ENCODE measurements around the gene CRYBB2. TPM values are rescaled to one million over a fixed set of nuclear protein-coding genes. Genes with fewer than 3 reads are reported as not detected.

Gene CRYBB2
- total RNA-seq, 1 donor from 2014 or later: not detected

DNA sequence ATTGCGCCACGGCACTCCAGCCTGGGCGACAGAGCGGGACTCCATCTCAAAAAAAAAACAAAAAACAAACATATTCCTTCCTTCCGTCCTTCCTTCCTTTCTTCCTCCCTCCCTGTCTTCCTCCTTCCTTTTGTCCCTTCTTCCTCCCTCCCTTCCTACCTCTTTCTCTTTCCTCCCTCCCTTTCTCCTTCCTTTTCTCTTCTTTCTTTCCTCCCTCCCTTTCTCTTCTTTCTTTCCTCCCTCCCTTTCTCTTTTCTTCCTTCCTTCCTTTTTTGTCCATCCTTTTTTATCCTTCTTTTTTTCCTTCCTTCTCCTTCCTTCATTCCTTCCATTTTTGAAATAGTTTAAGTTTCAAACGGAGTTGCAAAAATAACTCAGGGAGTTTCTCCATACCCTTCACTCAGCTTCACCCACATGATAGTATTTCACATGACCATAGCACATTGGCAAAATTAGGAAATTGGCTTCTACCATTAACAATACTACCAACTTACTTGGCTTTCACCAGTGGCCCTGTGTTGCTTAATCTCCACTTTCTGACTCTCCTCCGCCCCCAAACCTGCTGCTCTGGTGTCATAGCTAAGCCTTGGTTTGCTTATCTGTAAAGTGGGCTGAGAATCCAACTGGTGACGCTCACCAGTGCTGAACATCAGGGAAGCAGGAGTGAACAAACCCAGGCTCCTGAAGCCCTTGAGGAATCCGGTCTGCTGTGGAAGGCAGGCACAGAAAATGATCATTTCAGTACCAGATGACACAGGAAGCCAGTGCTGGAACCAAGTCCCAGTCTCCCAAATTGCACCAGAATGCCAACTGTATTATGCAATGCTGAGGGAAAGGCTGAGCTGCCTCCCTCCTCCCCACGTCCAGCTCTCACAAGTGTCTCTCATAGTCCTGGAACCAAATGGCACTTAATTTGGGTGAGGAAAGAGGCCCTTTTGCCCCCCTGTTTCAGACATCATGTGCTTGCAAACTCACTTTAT is 37.0 kb upstream of the CRYBB2 start:
- peaks cover 36% of the 10 kb centered on the region for H3K36me3 ChIP-seq (ENCODE audit: control insufficient read depth, insufficient read depth, low read length)
- H3K4me3 ChIP-seq (ENCODE audit: low read depth, low read length): no peak overlapping the region
- no peak for DNase-seq (ENCODE audit: low read depth)
- TF ChIP-seq, protein P1, sequence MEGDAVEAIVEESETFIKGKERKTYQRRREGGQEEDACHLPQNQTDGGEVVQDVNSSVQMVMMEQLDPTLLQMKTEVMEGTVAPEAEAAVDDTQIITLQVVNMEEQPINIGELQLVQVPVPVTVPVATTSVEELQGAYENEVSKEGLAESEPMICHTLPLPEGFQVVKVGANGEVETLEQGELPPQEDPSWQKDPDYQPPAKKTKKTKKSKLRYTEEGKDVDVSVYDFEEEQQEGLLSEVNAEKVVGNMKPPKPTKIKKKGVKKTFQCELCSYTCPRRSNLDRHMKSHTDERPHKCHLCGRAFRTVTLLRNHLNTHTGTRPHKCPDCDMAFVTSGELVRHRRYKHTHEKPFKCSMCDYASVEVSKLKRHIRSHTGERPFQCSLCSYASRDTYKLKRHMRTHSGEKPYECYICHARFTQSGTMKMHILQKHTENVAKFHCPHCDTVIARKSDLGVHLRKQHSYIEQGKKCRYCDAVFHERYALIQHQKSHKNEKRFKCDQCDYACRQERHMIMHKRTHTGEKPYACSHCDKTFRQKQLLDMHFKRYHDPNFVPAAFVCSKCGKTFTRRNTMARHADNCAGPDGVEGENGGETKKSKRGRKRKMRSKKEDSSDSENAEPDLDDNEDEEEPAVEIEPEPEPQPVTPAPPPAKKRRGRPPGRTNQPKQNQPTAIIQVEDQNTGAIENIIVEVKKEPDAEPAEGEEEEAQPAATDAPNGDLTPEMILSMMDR (IDR thresholded peaks at IDR 0.05; ENCODE audit: insufficient read depth, low read length, severe bottlenecking): no peak
- FAIRE-seq: peak; percentile 28
- H3K27me3 ChIP-seq (ENCODE audit: control insufficient read depth, insufficient read depth, low read length): no peaks in the 10 kb centered on the region

DNA sequence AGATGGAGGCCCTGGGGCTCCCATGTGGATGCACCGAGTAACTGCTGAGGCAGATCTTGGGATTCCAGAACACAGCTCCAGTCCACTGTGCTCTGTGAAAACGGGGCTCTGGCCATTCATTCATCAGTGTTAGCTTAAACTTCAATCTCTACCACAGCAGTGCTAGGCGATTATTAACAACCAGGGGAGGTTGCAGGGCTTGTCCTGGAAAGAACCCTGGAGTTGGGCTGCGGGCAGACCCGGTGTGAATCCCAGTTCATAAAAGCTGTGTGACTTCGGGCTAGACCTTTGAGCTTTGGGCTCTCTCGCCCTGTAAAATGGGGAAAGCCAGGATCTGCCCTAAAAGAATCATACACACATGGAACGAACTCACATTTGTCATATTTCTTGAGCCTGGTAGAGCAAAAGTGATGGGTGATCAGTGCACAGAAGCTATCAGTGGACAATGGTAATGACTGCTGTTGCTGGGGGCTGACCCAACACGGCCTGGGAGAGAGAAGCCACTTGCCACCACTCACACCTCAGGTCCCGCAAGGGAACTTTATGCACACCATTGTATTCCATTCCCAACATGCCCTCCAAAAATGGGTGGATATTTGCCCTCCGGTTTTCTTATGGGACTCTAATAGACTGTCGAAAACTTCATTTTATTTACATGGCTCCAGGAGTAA is 35.4 kb upstream of the CRYBB2 start:
- Histone ChIP-seq H3K27me3 (ENCODE audit: control insufficient read depth, insufficient read depth, low read length) (no peaks in the 10 kb centered on the region), H3K36me3 (ENCODE audit: control insufficient read depth, insufficient read depth, low read length) (peaks cover 30% of the 10 kb centered on the region), H3K4me3 (ENCODE audit: low read depth, low read length) (no peak overlapping the region)
- TF ChIP-seq, protein P1 (IDR thresholded peaks at IDR 0.05; ENCODE audit: insufficient read depth, low read length, severe bottlenecking): no peak
- FAIRE-seq (no peak), DNase-seq (ENCODE audit: low read depth) (no peak)

DNA sequence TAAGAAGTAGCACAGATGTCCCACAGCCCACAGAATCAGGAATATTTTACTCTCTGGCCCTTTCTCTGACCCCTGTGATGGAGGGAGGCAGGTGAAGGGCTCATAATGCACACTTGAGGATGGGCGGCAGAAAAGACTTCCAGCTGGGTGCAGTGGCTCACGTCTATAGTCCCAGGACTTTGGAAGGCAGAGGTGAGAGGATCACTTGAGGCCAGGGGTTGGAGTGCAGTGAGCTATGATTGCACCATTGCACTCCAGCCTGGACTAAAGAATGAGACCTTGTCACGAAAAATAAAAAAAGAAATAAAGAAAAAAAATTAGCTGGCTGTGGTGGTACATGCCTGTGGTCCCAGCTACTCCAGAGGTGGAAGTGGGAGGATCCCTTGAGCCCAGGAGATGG is 33.3 kb upstream of the CRYBB2 start:
- TF ChIP-seq, protein P1 (IDR thresholded peaks at IDR 0.05; ENCODE audit: insufficient read depth, low read length, severe bottlenecking): no peak
- peaks cover 32% of the 10 kb centered on the region for H3K36me3 ChIP-seq (ENCODE audit: control insufficient read depth, insufficient read depth, low read length)
- FAIRE-seq: no peak
- no peaks in the 10 kb centered on the region for H3K27me3 ChIP-seq (ENCODE audit: control insufficient read depth, insufficient read depth, low read length)
- H3K4me3 ChIP-seq (ENCODE audit: low read depth, low read length): no peak overlapping the region
- DNase-seq (ENCODE audit: low read depth): no peak

DNA sequence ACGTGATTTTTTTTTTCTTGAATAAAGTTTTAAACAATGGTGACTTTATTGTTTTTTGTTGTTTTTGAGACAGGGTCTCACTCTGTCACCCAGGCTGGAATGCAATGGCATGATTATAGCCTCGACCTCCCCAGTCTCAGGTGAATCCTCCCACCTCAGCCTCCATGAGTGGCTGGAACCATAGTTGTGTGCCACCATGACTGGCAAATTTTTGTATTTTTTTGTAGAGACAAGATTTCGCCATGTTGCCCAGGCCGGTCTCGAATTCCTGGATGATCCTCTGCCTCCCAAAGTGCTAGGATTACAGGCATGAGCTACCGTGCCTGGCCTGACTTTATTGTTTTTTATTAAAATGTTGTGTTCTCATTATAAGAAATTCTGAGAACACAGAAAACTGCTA is 32.0 kb upstream of the CRYBB2 start:
- DNase-seq (ENCODE audit: low read depth) (no peak), FAIRE-seq (no peak)
- no peak overlapping the region for H3K4me3 ChIP-seq (ENCODE audit: low read depth, low read length)
- H3K27me3 ChIP-seq (ENCODE audit: control insufficient read depth, insufficient read depth, low read length): no peaks in the 10 kb centered on the region
- TF ChIP-seq, protein P1 (IDR thresholded peaks at IDR 0.05; ENCODE audit: insufficient read depth, low read length, severe bottlenecking): no peak
- H3K36me3 ChIP-seq (ENCODE audit: control insufficient read depth, insufficient read depth, low read length): peaks cover 34% of the 10 kb centered on the region

DNA sequence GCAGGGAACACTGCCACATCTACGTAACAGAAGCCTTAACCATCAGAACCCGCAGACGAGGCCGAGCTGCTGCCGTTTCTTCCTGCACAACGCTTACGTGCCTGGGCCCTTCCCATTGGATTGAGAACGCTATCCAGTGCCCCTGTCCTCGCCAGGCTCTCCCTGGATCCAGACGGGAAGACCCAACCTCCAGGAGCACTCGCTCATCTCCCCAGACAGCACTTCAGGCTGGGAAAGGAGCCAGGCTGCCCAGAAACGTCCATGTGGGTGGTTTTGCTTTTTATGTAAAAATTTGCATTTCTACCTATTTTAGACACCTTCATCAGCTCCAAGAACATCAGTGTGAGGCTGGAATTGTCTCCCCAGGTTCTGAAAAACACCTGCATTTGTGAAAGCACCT is 27.0 kb upstream of the CRYBB2 start:
- peak; percentile 7 for FAIRE-seq
- DNase-seq (ENCODE audit: low read depth): no peak
- H3K36me3 ChIP-seq (ENCODE audit: control insufficient read depth, insufficient read depth, low read length): peaks cover 17% of the 10 kb centered on the region
- TF ChIP-seq, protein P1 (IDR thresholded peaks at IDR 0.05; ENCODE audit: insufficient read depth, low read length, severe bottlenecking): no peak
- no peaks in the 10 kb centered on the region for H3K27me3 ChIP-seq (ENCODE audit: control insufficient read depth, insufficient read depth, low read length)
- H3K4me3 ChIP-seq (ENCODE audit: low read depth, low read length): no peak overlapping the region
